K562 (cell line): ENCODE data around the gene TCF3. TPM values are rescaled to one million over a fixed set of nuclear protein-coding genes. Genes with fewer than 3 reads are reported as not detected.

Source experiments
- ARID4B ChIP-seq: sonication (generic); formaldehyde crosslinking; IDR thresholded peaks from 2 replicates; pipeline ENCODE4 v1.8.0; 2022; ENCODE audit warnings: mild to moderate bottlenecking, missing genetic modification reagents
- CHCHD3 ChIP-seq: fragments of 250-450 bp; sonication (Bioruptor Pico); IDR thresholded peaks from 2 replicates; pipeline ENCODE4 v2.1.2; 2022; ENCODE audit warnings: mild to moderate bottlenecking
- EP400 ChIP-seq: fragments of 450-650 bp; IDR thresholded peaks from 2 replicates; pipeline ENCODE4 v1.6.1; 2017; ENCODE audit warnings: antibody characterized with exemption, mild to moderate bottlenecking, moderate library complexity
- KHSRP ChIP-seq: fragments of 450-650 bp; IDR thresholded peaks from 2 replicates; pipeline ENCODE4 v1.6.1; 2017
- NBN ChIP-seq: fragments of 450-650 bp; IDR thresholded peaks from 2 replicates; pipeline ENCODE4 v1.6.1; 2016; ENCODE audit warnings: low read depth, mild to moderate bottlenecking
- NUFIP1 ChIP-seq: fragments of 450-650 bp; IDR thresholded peaks from 2 replicates; pipeline ENCODE4 v1.6.1; 2018; ENCODE audit not compliant: partially characterized antibody
- POLR2G ChIP-seq: fragments of 200-400 bp; formaldehyde crosslinking; IDR thresholded peaks from 2 replicates; pipeline ENCODE4 v1.6.1; 2017; ENCODE audit warnings: low read depth, mild to moderate bottlenecking, antibody characterized with exemption, low read length, moderate library complexity
- SLC30A9 ChIP-seq: fragments of 250-450 bp; sonication (Bioruptor Pico); IDR thresholded peaks from 2 replicates; pipeline ENCODE4 v1.8.0; 2022; ENCODE audit warnings: mild to moderate bottlenecking, moderate library complexity
- SMARCC2 ChIP-seq: fragments of 450-650 bp; IDR thresholded peaks from 2 replicates; pipeline ENCODE4 v1.6.1; 2017; ENCODE audit warnings: antibody characterized with exemption, moderate library complexity, mild to moderate bottlenecking, low read depth
- SP2 ChIP-seq: IDR thresholded peaks from 2 replicates; pipeline ENCODE4 v1.6.1; 2011; ENCODE audit warnings: mild to moderate bottlenecking, low read depth, low read length, moderate library complexity; ENCODE audit not compliant: poor library complexity, severe bottlenecking; ENCODE audit errors: extremely low read depth
- TCF15 ChIP-seq: fragments of 250-450 bp; sonication (Bioruptor Pico); IDR thresholded peaks from 2 replicates; pipeline ENCODE4 v1.8.0; 2022; ENCODE audit warnings: moderate library complexity, mild to moderate bottlenecking, inconsistent platforms
- TGIF2 ChIP-seq: sonication (generic); formaldehyde crosslinking; IDR thresholded peaks from 2 replicates; pipeline ENCODE4 v1.8.1; 2022; ENCODE audit warnings: mild to moderate bottlenecking, missing genetic modification reagents, moderate library complexity
- ZNF79 ChIP-seq: fragments of 250-450 bp; sonication (Bioruptor Pico); IDR thresholded peaks from 2 replicates; pipeline ENCODE4 v1.4.0; 2020; ENCODE audit warnings: low read depth, mild to moderate bottlenecking, moderate library complexity
- ZNF830 ChIP-seq: fragments of 250-450 bp; sonication (Bioruptor Pico); IDR thresholded peaks from 2 replicates; pipeline ENCODE4 v1.5.0; 2021; ENCODE audit warnings: mild to moderate bottlenecking
- polyA plus RNA-seq, 8 experiments: library from polyadenylated mRNA; depleted of rRNA in 4 of 8; stranded (reverse) in 5 of 8; unstranded in 3 of 8; fragments of >200 nt; fragmentation: Nextera tagmentation in 2 of 8; fragmentation: Illumina TruSeq in 1 of 8; extraction: Ambion mirVana in 2 of 8; extraction: Trizol in 1 of 8; gene quantifications; 2 replicates each; pipeline versions ENCODE4 v1.2.1 to v1.2.3, GENCODE V29; 2011 to 2014; ENCODE audit warnings: inconsistent platforms in 1 of 8, missing spikeins in 1 of 8
- total RNA-seq, 7 experiments: library from RNA; depleted of rRNA in 6 of 7; stranded (reverse); fragments of >200 nt in 6 of 7; fragmentation: Illumina TruSeq in 2 of 7; extraction: Trizol in 2 of 7; gene quantifications; 2 replicates each; pipeline versions ENCODE4 v1.2.1 to v1.2.3, GENCODE V29; 2011 to 2021; ENCODE audit warnings: low replicate concordance in 1 of 7
- TF ChIP-seq, protein P1 (sequence below): sonication (generic); formaldehyde crosslinking; IDR thresholded peaks from 2 replicates; pipeline ENCODE4 v1.8.1; 2023; ENCODE audit warnings: mild to moderate bottlenecking, missing genetic modification reagents
- TF ChIP-seq, protein P2 (sequence below): fragments of 450-650 bp; formaldehyde crosslinking; IDR thresholded peaks from 2 replicates; pipeline ENCODE4 v1.4.0; 2022; ENCODE audit warnings: mild to moderate bottlenecking, moderate library complexity
- TF ChIP-seq, protein P3 (sequence below): fragments of 450-650 bp; formaldehyde crosslinking; IDR thresholded peaks from 2 replicates; pipeline ENCODE4 v1.4.0; 2022; ENCODE audit warnings: missing genetic modification characterization
- TF ChIP-seq, protein P4 (sequence below): fragments of 450-650 bp; IDR thresholded peaks from 2 replicates; pipeline ENCODE4 v1.7.0; 2016; ENCODE audit warnings: borderline replicate concordance

The TCF3 gene
- total and polyA plus RNA-seq, 9 of the 15 experiments (the other 6 are each of a cell fraction or from before 2014, with no cell fraction given), result 5.6 to 259 (median 84.0) TPM

DNA sequence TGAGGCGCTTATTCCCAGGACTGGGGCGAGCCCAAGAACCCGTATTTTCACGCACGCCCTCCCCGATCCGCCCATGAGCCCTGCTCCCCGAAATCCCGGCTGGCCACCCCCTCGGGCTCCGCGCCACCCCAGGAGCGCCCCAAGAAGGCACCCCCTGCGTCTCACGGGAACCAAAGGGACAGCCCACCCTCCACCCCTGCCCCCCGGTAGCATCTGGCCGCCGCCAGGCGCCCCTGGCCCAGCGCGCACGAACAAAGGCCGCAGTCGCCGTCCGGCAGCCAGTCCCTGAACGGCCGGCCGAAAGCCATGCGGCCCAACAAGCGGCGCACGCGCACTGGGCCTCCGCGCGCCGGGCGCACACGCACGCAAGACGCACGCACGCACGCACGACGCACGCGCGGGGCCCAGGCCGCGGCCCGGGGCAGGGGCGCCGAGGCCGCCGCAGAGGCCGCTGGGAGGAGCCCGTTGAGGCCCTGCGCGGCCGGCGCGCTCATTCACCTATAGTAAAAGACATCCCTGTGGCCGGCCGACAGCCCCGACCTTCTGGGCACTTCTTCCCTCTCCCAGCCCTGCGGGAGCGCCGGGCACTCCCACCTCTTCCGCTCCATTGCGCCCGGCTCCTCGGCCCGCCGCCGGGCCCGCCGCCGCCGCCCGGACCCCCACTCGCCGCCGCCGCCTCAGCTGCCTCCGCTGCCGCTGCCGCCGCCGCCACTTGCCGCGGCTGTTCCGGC lies 60.2 kb downstream of the TCF3 start (continued):
- TF ChIP-seq, protein P1, sequence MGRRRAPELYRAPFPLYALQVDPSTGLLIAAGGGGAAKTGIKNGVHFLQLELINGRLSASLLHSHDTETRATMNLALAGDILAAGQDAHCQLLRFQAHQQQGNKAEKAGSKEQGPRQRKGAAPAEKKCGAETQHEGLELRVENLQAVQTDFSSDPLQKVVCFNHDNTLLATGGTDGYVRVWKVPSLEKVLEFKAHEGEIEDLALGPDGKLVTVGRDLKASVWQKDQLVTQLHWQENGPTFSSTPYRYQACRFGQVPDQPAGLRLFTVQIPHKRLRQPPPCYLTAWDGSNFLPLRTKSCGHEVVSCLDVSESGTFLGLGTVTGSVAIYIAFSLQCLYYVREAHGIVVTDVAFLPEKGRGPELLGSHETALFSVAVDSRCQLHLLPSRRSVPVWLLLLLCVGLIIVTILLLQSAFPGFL, result no peak
- TF ChIP-seq ZNF79 (CRISPR knock-in tag) (no peak), POLR2G (peak; percentile 87), KHSRP (no peak), CHCHD3 (no peak), SP2 (no peak), TGIF2 (CRISPR knock-in tag) (no peak), ZNF830 (0 out of 2 replicates have a peak, but pooled peaks have one; percentile 37), NUFIP1 (no peak), SLC30A9 (no peak), ARID4B (CRISPR knock-in tag) (0 out of 2 replicates have a peak, but pooled peaks have one; percentile 64), SMARCC2 (no peak), NBN (no peak), EP400 (peak; percentile 94), TCF15 (CRISPR knock-in tag) (no peak)
- TF ChIP-seq, protein P2, sequence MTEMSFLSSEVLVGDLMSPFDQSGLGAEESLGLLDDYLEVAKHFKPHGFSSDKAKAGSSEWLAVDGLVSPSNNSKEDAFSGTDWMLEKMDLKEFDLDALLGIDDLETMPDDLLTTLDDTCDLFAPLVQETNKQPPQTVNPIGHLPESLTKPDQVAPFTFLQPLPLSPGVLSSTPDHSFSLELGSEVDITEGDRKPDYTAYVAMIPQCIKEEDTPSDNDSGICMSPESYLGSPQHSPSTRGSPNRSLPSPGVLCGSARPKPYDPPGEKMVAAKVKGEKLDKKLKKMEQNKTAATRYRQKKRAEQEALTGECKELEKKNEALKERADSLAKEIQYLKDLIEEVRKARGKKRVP (CRISPR knock-in tag), result no peak
- TF ChIP-seq, protein P3, sequence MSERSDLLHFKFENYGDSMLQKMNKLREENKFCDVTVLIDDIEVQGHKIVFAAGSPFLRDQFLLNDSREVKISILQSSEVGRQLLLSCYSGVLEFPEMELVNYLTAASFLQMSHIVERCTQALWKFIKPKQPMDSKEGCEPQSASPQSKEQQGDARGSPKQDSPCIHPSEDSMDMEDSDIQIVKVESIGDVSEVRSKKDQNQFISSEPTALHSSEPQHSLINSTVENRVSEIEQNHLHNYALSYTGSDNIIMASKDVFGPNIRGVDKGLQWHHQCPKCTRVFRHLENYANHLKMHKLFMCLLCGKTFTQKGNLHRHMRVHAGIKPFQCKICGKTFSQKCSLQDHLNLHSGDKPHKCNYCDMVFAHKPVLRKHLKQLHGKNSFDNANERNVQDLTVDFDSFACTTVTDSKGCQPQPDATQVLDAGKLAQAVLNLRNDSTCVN (CRISPR knock-in tag), result no peak
- TF ChIP-seq, protein P4, sequence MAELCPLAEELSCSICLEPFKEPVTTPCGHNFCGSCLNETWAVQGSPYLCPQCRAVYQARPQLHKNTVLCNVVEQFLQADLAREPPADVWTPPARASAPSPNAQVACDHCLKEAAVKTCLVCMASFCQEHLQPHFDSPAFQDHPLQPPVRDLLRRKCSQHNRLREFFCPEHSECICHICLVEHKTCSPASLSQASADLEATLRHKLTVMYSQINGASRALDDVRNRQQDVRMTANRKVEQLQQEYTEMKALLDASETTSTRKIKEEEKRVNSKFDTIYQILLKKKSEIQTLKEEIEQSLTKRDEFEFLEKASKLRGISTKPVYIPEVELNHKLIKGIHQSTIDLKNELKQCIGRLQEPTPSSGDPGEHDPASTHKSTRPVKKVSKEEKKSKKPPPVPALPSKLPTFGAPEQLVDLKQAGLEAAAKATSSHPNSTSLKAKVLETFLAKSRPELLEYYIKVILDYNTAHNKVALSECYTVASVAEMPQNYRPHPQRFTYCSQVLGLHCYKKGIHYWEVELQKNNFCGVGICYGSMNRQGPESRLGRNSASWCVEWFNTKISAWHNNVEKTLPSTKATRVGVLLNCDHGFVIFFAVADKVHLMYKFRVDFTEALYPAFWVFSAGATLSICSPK, result no peak
